Body of pancreas (tissue), 4 donors: ENCODE measurements around the gene PRKAG2. TPM values are rescaled to one million over a fixed set of nuclear protein-coding genes. Genes with fewer than 3 reads are reported as not detected.

Source experiments
- ATAC-seq: fragments of 150-250 bp; one replicate; pipeline ENCODE4 v1.9.1; 2016
- DNase-seq, 4 donors: peaks; one replicate each; pipeline ENCODE4 v3.0.0-alpha.2; 2019
- H3K27ac ChIP-seq, 4 donors: fragments of 200-600 bp; sonication (generic); 1 replicate in 3 of 4; 2 replicates in 1 of 4; pipeline versions ENCODE4 v1.5.1 to v1.6.1; 2016 to 2019; ENCODE audit warnings: mild to moderate bottlenecking in 1 of 4, mixed read lengths in 1 of 4, moderate library complexity in 1 of 4
- H3K27me3 ChIP-seq, 2 donors: fragments of 200-600 bp; sonication (generic); one replicate each; pipeline ENCODE4 v1.6.0; 2016; ENCODE audit warnings: mild to moderate bottlenecking in 1 of 2
- H3K36me3 ChIP-seq, 2 donors: fragments of 200-600 bp; sonication (generic); replicated peaks in 1 of 2; 2 replicates each; pipeline ENCODE4 v1.5.1; 2016; ENCODE audit warnings: low read depth in 2 of 2; ENCODE audit not compliant: insufficient read depth in 1 of 2
- H3K4me1 ChIP-seq: fragments of 200-600 bp; sonication (generic); one replicate; pipeline ENCODE4 v1.6.0; 2016
- H3K4me3 ChIP-seq, 2 donors: fragments of 200-600 bp; sonication (generic); 1 replicate in 1 of 2; 2 replicates in 1 of 2; pipeline ENCODE4 v1.5.1; 2016 to 2019
- H3K9me3 ChIP-seq, 3 donors: fragments of 200-600 bp; sonication (generic); 1 replicate in 2 of 3; 2 replicates in 1 of 3; pipeline ENCODE4 v1.5.1; 2016
- CTCF ChIP-seq, 7 experiments: fragments of 450-650 bp in 4 of 7; fragments of 200-600 bp in 3 of 7; sonication (generic) in 3 of 7; IDR thresholded peaks; one replicate each; pipeline ENCODE4 v1.5.1; 2016 to 2019; ENCODE audit warnings: antibody characterized with exemption in 7 of 7
- POLR2A ChIP-seq, 3 donors: fragments of 450-650 bp; IDR thresholded peaks; one replicate each; pipeline ENCODE4 v1.6.1; 2016; ENCODE audit warnings: antibody characterized with exemption in 3 of 3, mild to moderate bottlenecking in 2 of 3
- WGBS, 2 donors: methylation state at CpG; one replicate each; pipeline ENCODE4 v1.1.5; 2017; 5-methylcytosine and 5-hydroxymethylcytosine counted together
- intact Hi-C: fragments of 100-400 bp; cut with DNase I; formaldehyde crosslinking; loops from one replicate; pipeline ENCODE4 v1.15.1; 2023
- total RNA-seq, 2 donors: library from RNA; depleted of rRNA; stranded (reverse); fragments of >200 nt; gene quantifications; one replicate each; pipeline ENCODE4 v1.1.0, GENCODE V29; 2016

The PRKAG2 gene
- total RNA-seq, 2 donors from 2014 or later, result 9.9 to 24.4 TPM

- Histone ChIP-seq H3K9me3 (no peaks in the 10 kb centered on the region), H3K27ac (no peak overlapping the region), H3K27me3 (no peaks in the 10 kb centered on the region), H3K4me3 (no peak overlapping the region), H3K36me3 (no peaks in the 10 kb centered on the region), H3K4me1 (peaks cover 25% of the 10 kb centered on the region)
- ATAC-seq (no peak), DNase-seq (no peak)
- intact Hi-C loops, result no loop called here
- WGBS, 2 donors, result 73 to 85% methylated on average over 5 to 7 of the region's 7 CpGs
- TF ChIP-seq CTCF (IDR thresholded peaks at IDR 0.05) (no peak), POLR2A (IDR thresholded peaks at IDR 0.05) (no peak)
Observed at GRCh38 chr7:151712810-151713125, 164.1 kb downstream of the PRKAG2 start.

- no peak overlapping the region for H3K27ac ChIP-seq
- H3K36me3 ChIP-seq, result no peaks in the 10 kb centered on the region
- no peak for DNase-seq
- intact Hi-C loops, result no loop called here
- H3K27me3 ChIP-seq, result no peaks in the 10 kb centered on the region
- WGBS, 2 donors, result 83 to 92% methylated on average over 15 to 25 of the region's 25 CpGs
- no peak overlapping the region for H3K4me3 ChIP-seq
- H3K4me1 ChIP-seq, result peaks cover 19% of the 10 kb centered on the region
- ATAC-seq, result no peak
- TF ChIP-seq POLR2A (IDR thresholded peaks at IDR 0.05) (no peak), CTCF (IDR thresholded peaks at IDR 0.05) (no peak)
- H3K9me3 ChIP-seq, result no peaks in the 10 kb centered on the region
Observed at GRCh38 chr7:151711906-151712809, 164.8 kb downstream of the PRKAG2 start.

- no peaks in the 10 kb centered on the region for H3K27me3 ChIP-seq
- intact Hi-C loops, result no loop called here
- no peaks in the 10 kb centered on the region for H3K36me3 ChIP-seq
- H3K4me3 ChIP-seq, result no peak overlapping the region
- H3K27ac ChIP-seq, result no peak overlapping the region
- TF ChIP-seq POLR2A (IDR thresholded peaks at IDR 0.05), result no peak
- ATAC-seq (no peak), DNase-seq (no peak)
- WGBS, 2 donors, result 82 to 100% methylated on average over 3 of the region's 3 CpGs
- H3K4me1 ChIP-seq, result peaks cover 14% of the 10 kb centered on the region
- no peaks in the 10 kb centered on the region for H3K9me3 ChIP-seq
Observed at GRCh38 chr7:151711435-151711872, 165.5 kb downstream of the PRKAG2 start.

GRCh38 chr7:151710646-151711434, 166.1 kb downstream of the PRKAG2 start:
- intact Hi-C loops, result no loop called here
- H3K9me3 ChIP-seq, result no peaks in the 10 kb centered on the region
- WGBS, 2 donors, result 93% methylated on average over 4 of the region's 4 CpGs

More at GRCh38 chr7:151710646-151711434, 166.1 kb downstream of the PRKAG2 start:
- no peak for DNase-seq
- ATAC-seq, result no peak
- Histone ChIP-seq H3K36me3 (no peaks in the 10 kb centered on the region), H3K27me3 (no peaks in the 10 kb centered on the region), H3K4me3 (no peak overlapping the region), H3K4me1 (peaks cover 14% of the 10 kb centered on the region), H3K27ac (no peak overlapping the region)
- TF ChIP-seq CTCF (IDR thresholded peaks at IDR 0.05), result no peak
- no peak for TF ChIP-seq POLR2A (IDR thresholded peaks at IDR 0.05)
